Esophagus muscularis mucosa (tissue), 4 donors: ENCODE data around the gene LAPTM4A. TPM values are rescaled to one million over a fixed set of nuclear protein-coding genes. Genes with fewer than 3 reads are reported as not detected.

Source experiments
- DNase-seq: peaks from one replicate; pipeline ENCODE4 v3.0.0-alpha.2; 2017; ENCODE audit errors: extremely low spot score
- H3K27ac ChIP-seq, 4 donors: fragments of 200-600 bp; sonication (generic); replicated peaks in 1 of 4; 1 replicate in 3 of 4; 2 replicates in 1 of 4; pipeline ENCODE4 v1.5.1; 2016 to 2019; ENCODE audit warnings: mild to moderate bottlenecking in 1 of 4
- H3K27me3 ChIP-seq, 4 donors: fragments of 200-600 bp; sonication (generic); one replicate each; pipeline versions ENCODE4 v1.5.1 to v1.6.0; 2016 to 2019
- H3K36me3 ChIP-seq, 4 donors: fragments of 200-600 bp; sonication (generic); one replicate each; pipeline ENCODE4 v1.5.1; 2016 to 2019
- H3K4me1 ChIP-seq, 4 donors: fragments of 200-600 bp; sonication (generic); one replicate each; pipeline ENCODE4 v1.5.1; 2016 to 2019
- H3K4me3 ChIP-seq, 4 donors: fragments of 200-600 bp; sonication (generic); 1 replicate in 2 of 4; 2 replicates in 2 of 4; pipeline ENCODE4 v1.5.1; 2016 to 2019; ENCODE audit warnings: mild to moderate bottlenecking in 4 of 4, moderate library complexity in 1 of 4
- H3K9me3 ChIP-seq, 4 donors: fragments of 200-600 bp; sonication (generic); 1 replicate in 3 of 4; 2 replicates in 1 of 4; pipeline ENCODE4 v1.5.1; 2016 to 2019
- EP300 ChIP-seq: sonication (generic); formaldehyde crosslinking; IDR thresholded peaks from one replicate; pipeline ENCODE4 v1.6.1; 2017; ENCODE audit warnings: antibody characterized with exemption
- POLR2A ChIP-seq: fragments of 450-650 bp; IDR thresholded peaks from one replicate; pipeline ENCODE4 v1.6.1; 2017; ENCODE audit warnings: antibody characterized with exemption, moderate library complexity, mild to moderate bottlenecking, low read depth
- POLR2AphosphoS5 ChIP-seq, 2 donors: sonication (generic); formaldehyde crosslinking; IDR thresholded peaks; one replicate each; pipeline ENCODE4 v1.6.1; 2017; ENCODE audit warnings: antibody characterized with exemption in 2 of 2
- WGBS: methylation state at CpG from one replicate; pipeline ENCODE4 v1.1.5; 2018; 5-methylcytosine and 5-hydroxymethylcytosine counted together
- intact Hi-C: fragments of 100-400 bp; cut with DNase I; formaldehyde crosslinking; loops from one replicate; pipeline ENCODE4 v1.15.1; 2023
- total RNA-seq, 4 donors: library from RNA; depleted of rRNA; stranded (reverse); fragments of >200 nt; gene quantifications; one replicate each; pipeline versions ENCODE4 v1.1.0 to v1.2.1, GENCODE V29; 2016
- TF ChIP-seq, protein P1 (sequence below), 3 experiments: fragments of 200-600 bp in 2 of 3; fragments of 450-650 bp in 1 of 3; sonication (generic) in 2 of 3; IDR thresholded peaks; one replicate each; pipeline ENCODE4 v1.5.1; 2017 to 2019; ENCODE audit warnings: antibody characterized with exemption in 3 of 3, mild to moderate bottlenecking in 2 of 3, moderate library complexity in 1 of 3

Gene LAPTM4A
- total RNA-seq, 4 donors from 2014 or later: 154 to 215 (median 192) TPM

DNA sequence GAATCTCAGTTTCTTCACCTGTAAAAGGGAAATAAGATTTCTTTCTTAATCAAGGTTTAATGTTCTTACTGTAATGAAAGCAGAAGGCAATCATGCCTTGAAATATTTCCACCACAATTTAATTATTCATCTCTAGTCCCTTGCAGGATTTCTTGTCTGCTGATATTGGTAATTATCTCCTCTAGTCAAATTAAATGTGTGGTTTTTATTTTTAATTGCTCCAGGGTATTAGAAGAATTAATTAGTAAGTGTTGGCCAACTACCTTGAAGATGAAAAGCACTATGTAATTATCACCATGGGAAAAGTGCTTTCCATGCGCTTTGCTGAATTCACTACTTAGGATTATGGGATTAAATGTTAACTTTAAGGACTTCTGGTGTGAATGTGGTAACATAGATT, 8.7 kb upstream of the LAPTM4A start:
- Histone ChIP-seq H3K27me3 (no peaks in the 10 kb centered on the region), H3K27ac (no peak overlapping the region), H3K36me3 (no peaks in the 10 kb centered on the region), H3K4me3 (no peak overlapping the region), H3K9me3 (no peaks in the 10 kb centered on the region), H3K4me1 (peaks cover 0 to 11% (median 10%) of the 10 kb centered on the region in 4 donors)
- 100% methylated on average over 1 of the region's 1 CpG for WGBS
- intact Hi-C loops: no loop called here
- no peak for TF ChIP-seq POLR2A
- no peak for TF ChIP-seq EP300
- TF ChIP-seq POLR2AphosphoS5 (IDR thresholded peaks at IDR 0.05): no peak
- TF ChIP-seq, protein P1, sequence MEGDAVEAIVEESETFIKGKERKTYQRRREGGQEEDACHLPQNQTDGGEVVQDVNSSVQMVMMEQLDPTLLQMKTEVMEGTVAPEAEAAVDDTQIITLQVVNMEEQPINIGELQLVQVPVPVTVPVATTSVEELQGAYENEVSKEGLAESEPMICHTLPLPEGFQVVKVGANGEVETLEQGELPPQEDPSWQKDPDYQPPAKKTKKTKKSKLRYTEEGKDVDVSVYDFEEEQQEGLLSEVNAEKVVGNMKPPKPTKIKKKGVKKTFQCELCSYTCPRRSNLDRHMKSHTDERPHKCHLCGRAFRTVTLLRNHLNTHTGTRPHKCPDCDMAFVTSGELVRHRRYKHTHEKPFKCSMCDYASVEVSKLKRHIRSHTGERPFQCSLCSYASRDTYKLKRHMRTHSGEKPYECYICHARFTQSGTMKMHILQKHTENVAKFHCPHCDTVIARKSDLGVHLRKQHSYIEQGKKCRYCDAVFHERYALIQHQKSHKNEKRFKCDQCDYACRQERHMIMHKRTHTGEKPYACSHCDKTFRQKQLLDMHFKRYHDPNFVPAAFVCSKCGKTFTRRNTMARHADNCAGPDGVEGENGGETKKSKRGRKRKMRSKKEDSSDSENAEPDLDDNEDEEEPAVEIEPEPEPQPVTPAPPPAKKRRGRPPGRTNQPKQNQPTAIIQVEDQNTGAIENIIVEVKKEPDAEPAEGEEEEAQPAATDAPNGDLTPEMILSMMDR (IDR thresholded peaks at IDR 0.05): no peak
- DNase-seq: no peak

DNA sequence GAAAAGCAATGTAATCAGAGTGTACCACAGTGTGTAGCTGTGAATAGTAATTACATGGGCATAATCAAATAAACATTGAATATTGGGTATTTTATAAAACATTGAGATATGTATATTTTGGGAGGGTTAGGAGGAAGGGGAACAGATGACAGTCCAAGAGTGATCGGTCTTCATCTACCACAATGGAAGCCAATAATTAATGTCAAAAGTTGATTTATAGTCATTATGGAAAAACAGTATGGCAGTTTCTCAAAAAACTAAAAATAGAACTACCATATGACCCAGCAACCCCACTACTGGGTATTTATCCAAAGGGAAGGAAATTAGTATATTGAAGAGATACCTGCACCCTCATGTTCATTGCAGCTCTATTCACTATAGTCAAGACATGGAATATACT, 5.8 kb upstream of the LAPTM4A start:
- Histone ChIP-seq H3K27ac (no peak overlapping the region), H3K9me3 (no peaks in the 10 kb centered on the region), H3K4me1 (peaks cover 11 to 13% (median 12%) of the 10 kb centered on the region in 4 donors), H3K4me3 (no peak overlapping the region), H3K36me3 (no peaks in the 10 kb centered on the region), H3K27me3 (no peaks in the 10 kb centered on the region)
- intact Hi-C loops: loop anchor here (10.0 kb wide), 1 partner anchor 702 kb away; the partner anchor contains the start of gene OSR1
- no peak for TF ChIP-seq POLR2AphosphoS5 (IDR thresholded peaks at IDR 0.05)
- TF ChIP-seq EP300: no peak
- TF ChIP-seq, protein P1 (IDR thresholded peaks at IDR 0.05): no peak
- no peak for TF ChIP-seq POLR2A
- 88% methylated on average over 1 of the region's 1 CpG for WGBS
- no peak for DNase-seq

GRCh38 chr2:20054931-20055330, 3.5 kb upstream of the LAPTM4A start:
- TF ChIP-seq EP300: no peak
- TF ChIP-seq, protein P1 (IDR thresholded peaks at IDR 0.05): no peak
- TF ChIP-seq POLR2A: no peak
- TF ChIP-seq POLR2AphosphoS5 (IDR thresholded peaks at IDR 0.05): no peak
- H3K27me3 ChIP-seq: no peaks in the 10 kb centered on the region
- intact Hi-C loops: loop anchor here (5.0 to 10.0 kb wide), 2 partner anchors 43 to 700 kb away; partner anchors contain the start of genes MATN3 and OSR1
- no peaks in the 10 kb centered on the region for H3K9me3 ChIP-seq
- no peak overlapping the region for H3K27ac ChIP-seq
- no peak overlapping the region for H3K4me3 ChIP-seq
- peaks cover 11 to 13% (median 12%) of the 10 kb centered on the region in 4 donors for H3K4me1 ChIP-seq
- 92% methylated on average over 3 of the region's 3 CpGs for WGBS
- no peaks in the 10 kb centered on the region for H3K36me3 ChIP-seq
- DNase-seq: no peak

GRCh38 chr2:20054119-20054518, 2.7 kb upstream of the LAPTM4A start:
- WGBS: 100% methylated on average over 1 of the region's 6 CpGs
- no peak for DNase-seq

More at GRCh38 chr2:20054119-20054518, 2.7 kb upstream of the LAPTM4A start:
- H3K4me3 ChIP-seq: no peak overlapping the region
- no peaks in the 10 kb centered on the region for H3K36me3 ChIP-seq
- H3K4me1 ChIP-seq: peaks cover 17 to 21% (median 18%) of the 10 kb centered on the region in 4 donors
- no peak overlapping the region for H3K27ac ChIP-seq
- H3K27me3 ChIP-seq: no peaks in the 10 kb centered on the region
- no peaks in the 10 kb centered on the region for H3K9me3 ChIP-seq
- intact Hi-C loops: loop anchor here (5.0 to 10.0 kb wide), 2 partner anchors 42 to 699 kb away; partner anchors contain the start of genes MATN3 and OSR1
- TF ChIP-seq POLR2A (no peak), POLR2AphosphoS5 (IDR thresholded peaks at IDR 0.05) (no peak), EP300 (no peak)
- TF ChIP-seq, protein P1 (IDR thresholded peaks at IDR 0.05): no peak
